Activated CD8-positive, alpha-beta memory T cell treated with anti-CD3 and anti-CD28 coated beads, Interleukin-2, amount 50 U/mL, for 1 hour (primary cell): ENCODE measurements around the gene KCNMA1.
"Not testable (repeated sequence)": the region's sequence is repeated elsewhere in the genome, so short reads cannot be mapped to it uniquely, and the experiment has no call there.

ENCODE experiments used
- DNase-seq: peaks from one replicate; pipeline ENCODE4 v3.0.0-alpha.2; 2020; ENCODE audit errors: extremely low read depth

The KCNMA1 gene

GRCh38 chr10:77604941-77605351 is 32.7 kb downstream of the KCNMA1 start:
- no peak for DNase-seq

- DNase-seq = no peak
These were observed 33.5 kb downstream of the KCNMA1 start for GRCh38 chr10:77604063-77604462.

GRCh38 chr10:77603534-77603927 is 34.1 kb downstream of the KCNMA1 start:
- DNase-seq = no peak

- no peak for DNase-seq
These were observed 34.6 kb downstream of the KCNMA1 start for GRCh38 chr10:77602913-77603533.

- DNase-seq = no peak
These were observed 35.2 kb downstream of the KCNMA1 start for GRCh38 chr10:77602231-77602912.

GRCh38 chr10:77601488-77601887 is 36.1 kb downstream of the KCNMA1 start:
- DNase-seq = no peak

- DNase-seq = no peak
These were observed 37.0 kb downstream of the KCNMA1 start for GRCh38 chr10:77600640-77601039.

- DNase-seq = no peak
These were observed 38.0 kb downstream of the KCNMA1 start for GRCh38 chr10:77599651-77600050.

- no peak for DNase-seq
These were observed 39.0 kb downstream of the KCNMA1 start for GRCh38 chr10:77598606-77599005.

GRCh38 chr10:77597560-77597959 is 40.0 kb downstream of the KCNMA1 start:
- no peak for DNase-seq

GRCh38 chr10:77594471-77594783 is 43.2 kb downstream of the KCNMA1 start:
- no peak for DNase-seq

- no peak for DNase-seq
These were observed 43.7 kb downstream of the KCNMA1 start for GRCh38 chr10:77593771-77594470.

GRCh38 chr10:77592946-77593636 is 44.5 kb downstream of the KCNMA1 start:
- no peak for DNase-seq

- no peak for DNase-seq
These were observed 45.1 kb downstream of the KCNMA1 start for GRCh38 chr10:77592510-77592909.

- DNase-seq = no peak
These were observed 46.2 kb downstream of the KCNMA1 start for GRCh38 chr10:77591238-77591880.

GRCh38 chr10:77590344-77591237 is 47.0 kb downstream of the KCNMA1 start:
- DNase-seq = no peak

- not testable (repeated sequence) for DNase-seq
These were observed 47.9 kb downstream of the KCNMA1 start for GRCh38 chr10:77589703-77590102.

- no peak for DNase-seq
These were observed 48.7 kb downstream of the KCNMA1 start for GRCh38 chr10:77588886-77589285.

GRCh38 chr10:77587416-77587790 is 50.2 kb downstream of the KCNMA1 start:
- no peak for DNase-seq

- DNase-seq = no peak
These were observed 50.7 kb downstream of the KCNMA1 start for GRCh38 chr10:77586719-77587415.

GRCh38 chr10:77584938-77585337 is 52.7 kb downstream of the KCNMA1 start:
- no peak for DNase-seq
